Fibroblast of lung (primary cell): ENCODE measurements around the gene COL11A2. TPM values are rescaled to one million over a fixed set of nuclear protein-coding genes. Genes with fewer than 3 reads are reported as not detected.

ENCODE experiments used
- DNase-seq, 2 donors: peaks; one replicate each; pipeline versions ENCODE4 v3.0.0 to v3.0.0-alpha.2; 2010; ENCODE audit warnings: low read depth in 2 of 2
- H2AFZ ChIP-seq: 2 replicates; pipeline ENCODE4 v1.5.1; 2012; ENCODE audit warnings: low read length, control low read depth, inconsistent platforms
- H3K27ac ChIP-seq: 2 replicates; pipeline ENCODE4 v1.5.1; 2011; ENCODE audit warnings: low read length, control low read depth; ENCODE audit not compliant: insufficient read depth
- H3K27me3 ChIP-seq: 2 replicates; pipeline ENCODE4 v1.5.1; 2011; ENCODE audit warnings: mild to moderate bottlenecking, low read length; ENCODE audit not compliant: control insufficient read depth, insufficient read depth
- H3K36me3 ChIP-seq: 2 replicates; pipeline ENCODE4 v1.5.1; 2011; ENCODE audit warnings: low read length; ENCODE audit not compliant: control insufficient read depth, insufficient read depth
- H3K4me1 ChIP-seq: 2 replicates; pipeline ENCODE4 v1.5.1; 2011; ENCODE audit warnings: low read length; ENCODE audit not compliant: control insufficient read depth, insufficient read depth; ENCODE audit errors: extremely low read depth
- H3K4me2 ChIP-seq: 2 replicates; pipeline ENCODE4 v1.5.1; 2011; ENCODE audit warnings: low read length, control low read depth; ENCODE audit not compliant: insufficient read depth; ENCODE audit errors: extremely low read depth
- H3K4me3 ChIP-seq, 4 experiments: fragments of 200-600 bp in 1 of 4; sonication (generic) in 1 of 4; replicated peaks in 1 of 4; 2 replicates each; pipeline ENCODE4 v1.5.1; 2011 to 2016; ENCODE audit warnings: low read length in 4 of 4, low read depth in 3 of 4, mild to moderate bottlenecking in 3 of 4, control low read depth in 2 of 4, inconsistent platforms in 1 of 4, mixed read lengths in 1 of 4; ENCODE audit not compliant: insufficient read depth in 1 of 4; ENCODE audit errors: control extremely low read depth in 1 of 4
- H3K79me2 ChIP-seq: 2 replicates; pipeline ENCODE4 v1.5.1; 2012; ENCODE audit warnings: mild to moderate bottlenecking, low read length, inconsistent platforms; ENCODE audit not compliant: control insufficient read depth, insufficient read depth
- H3K9ac ChIP-seq: 2 replicates; pipeline ENCODE4 v1.5.1; 2011; ENCODE audit warnings: mild to moderate bottlenecking, low read length, control low read depth; ENCODE audit not compliant: insufficient read depth
- H3K9me3 ChIP-seq: 2 replicates; pipeline ENCODE4 v1.5.1; 2012; ENCODE audit warnings: low read depth, low read length; ENCODE audit not compliant: control insufficient read depth, insufficient read depth
- H4K20me1 ChIP-seq: 2 replicates; pipeline ENCODE4 v1.5.1; 2011; ENCODE audit warnings: low read length; ENCODE audit not compliant: control insufficient read depth, insufficient read depth; ENCODE audit errors: extremely low read depth
- EZH2 ChIP-seq: IDR thresholded peaks from 2 replicates; pipeline ENCODE4 v1.5.1; 2012; ENCODE audit warnings: low read length, control low read depth, mild to moderate bottlenecking; ENCODE audit errors: missing control alignments
- polyA plus RNA-seq, 2 donors: library from polyadenylated mRNA; depleted of rRNA in 1 of 2; stranded (reverse) in 1 of 2; unstranded in 1 of 2; fragments of >200 nt; gene quantifications; 2 replicates each; pipeline ENCODE4 v1.2.1, GENCODE V29; 2011 to 2012; ENCODE audit warnings: missing spikeins in 1 of 2
- total RNA-seq: library from RNA; depleted of rRNA; stranded (reverse); fragments of >200 nt; gene quantifications from 2 replicates; pipeline ENCODE4 v1.2.1, GENCODE V29; 2014
- TF ChIP-seq, protein P1 (sequence below), 2 donors: IDR thresholded peaks in 1 of 2; conservative IDR thresholded peaks in 1 of 2; 1 replicate in 1 of 2; 2 replicates in 1 of 2; pipeline ENCODE4 v1.5.1; 2011 to 2012; ENCODE audit warnings: low read length in 2 of 2, control low read depth in 1 of 2, inconsistent platforms in 1 of 2, low read depth in 1 of 2, mild to moderate bottlenecking in 1 of 2

COL11A2 gene
- total and polyA plus RNA-seq, 2 donors (not counting 1 experiment from before 2014, with no cell fraction given) = 0.17 TPM

DNA sequence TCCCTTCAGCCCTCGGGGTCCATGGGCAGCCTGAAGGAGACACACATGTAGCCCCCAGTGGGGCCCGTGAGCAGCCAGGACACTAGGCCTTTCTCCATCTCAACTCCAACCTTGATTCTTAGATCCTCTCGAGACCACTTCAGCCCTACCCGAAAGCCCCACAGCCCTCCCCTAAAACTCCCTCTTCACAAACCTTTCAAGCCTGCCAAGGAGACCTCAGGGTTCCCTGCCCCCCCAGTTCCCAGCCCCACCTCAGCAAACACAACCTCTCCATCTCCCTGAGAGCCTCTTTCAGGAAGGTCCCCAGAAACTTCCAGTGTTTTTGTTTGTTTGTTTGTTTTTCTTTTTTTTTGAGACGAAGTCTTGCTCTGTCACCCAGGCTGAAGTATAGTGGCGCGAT, 11.1 kb downstream of the COL11A2 start:
- TF ChIP-seq, protein P1, sequence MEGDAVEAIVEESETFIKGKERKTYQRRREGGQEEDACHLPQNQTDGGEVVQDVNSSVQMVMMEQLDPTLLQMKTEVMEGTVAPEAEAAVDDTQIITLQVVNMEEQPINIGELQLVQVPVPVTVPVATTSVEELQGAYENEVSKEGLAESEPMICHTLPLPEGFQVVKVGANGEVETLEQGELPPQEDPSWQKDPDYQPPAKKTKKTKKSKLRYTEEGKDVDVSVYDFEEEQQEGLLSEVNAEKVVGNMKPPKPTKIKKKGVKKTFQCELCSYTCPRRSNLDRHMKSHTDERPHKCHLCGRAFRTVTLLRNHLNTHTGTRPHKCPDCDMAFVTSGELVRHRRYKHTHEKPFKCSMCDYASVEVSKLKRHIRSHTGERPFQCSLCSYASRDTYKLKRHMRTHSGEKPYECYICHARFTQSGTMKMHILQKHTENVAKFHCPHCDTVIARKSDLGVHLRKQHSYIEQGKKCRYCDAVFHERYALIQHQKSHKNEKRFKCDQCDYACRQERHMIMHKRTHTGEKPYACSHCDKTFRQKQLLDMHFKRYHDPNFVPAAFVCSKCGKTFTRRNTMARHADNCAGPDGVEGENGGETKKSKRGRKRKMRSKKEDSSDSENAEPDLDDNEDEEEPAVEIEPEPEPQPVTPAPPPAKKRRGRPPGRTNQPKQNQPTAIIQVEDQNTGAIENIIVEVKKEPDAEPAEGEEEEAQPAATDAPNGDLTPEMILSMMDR (conservative IDR thresholded peaks at IDR 0.05 in 1 of 2, IDR thresholded peaks at IDR 0.05 in 1 of 2; ENCODE audit: low read depth in 1 of 2, low read length in 2 of 2) = no peak
- TF ChIP-seq EZH2 = no peak
- Histone ChIP-seq H3K4me1 (no peaks in the 10 kb centered on the region), H3K4me3 (no peak overlapping the region), H3K27ac (no peak overlapping the region), H4K20me1 (no peaks in the 10 kb centered on the region), H3K79me2 (no peaks in the 10 kb centered on the region), H3K27me3 (no peaks in the 10 kb centered on the region), H3K9me3 (no peaks in the 10 kb centered on the region), H2AFZ (no peak overlapping the region), H3K9ac (no peak overlapping the region), H3K36me3 (no peaks in the 10 kb centered on the region), H3K4me2 (no peak overlapping the region)
- DNase-seq = no peak

- Histone ChIP-seq H2AFZ (no peak overlapping the region), H3K27me3 (no peaks in the 10 kb centered on the region), H3K79me2 (no peaks in the 10 kb centered on the region), H3K36me3 (no peaks in the 10 kb centered on the region), H3K27ac (no peak overlapping the region), H3K4me2 (no peak overlapping the region), H3K4me1 (no peaks in the 10 kb centered on the region), H3K4me3 (no peak overlapping the region), H3K9ac (no peak overlapping the region), H3K9me3 (no peaks in the 10 kb centered on the region), H4K20me1 (no peaks in the 10 kb centered on the region)
- no peak for TF ChIP-seq EZH2
- TF ChIP-seq, protein P1 (conservative IDR thresholded peaks at IDR 0.05 in 1 of 2, IDR thresholded peaks at IDR 0.05 in 1 of 2; ENCODE audit: low read depth in 1 of 2, low read length in 2 of 2) = no peak
- no peak for DNase-seq
These were observed 13.4 kb downstream of the COL11A2 start for GRCh38 chr6:33178755-33179475.

GRCh38 chr6:33177552-33178446, 14.5 kb downstream of the COL11A2 start:
- no peak overlapping the region for H2AFZ ChIP-seq
- H3K36me3 ChIP-seq = no peaks in the 10 kb centered on the region
- H3K79me2 ChIP-seq = no peaks in the 10 kb centered on the region
- no peak overlapping the region for H3K4me2 ChIP-seq
- no peak overlapping the region for H3K27ac ChIP-seq
- TF ChIP-seq, protein P1 (conservative IDR thresholded peaks at IDR 0.05 in 1 of 2, IDR thresholded peaks at IDR 0.05 in 1 of 2; ENCODE audit: low read depth in 1 of 2, low read length in 2 of 2) = no peak
- no peak for TF ChIP-seq EZH2
- H3K4me1 ChIP-seq = no peaks in the 10 kb centered on the region
- DNase-seq = no peak
- H3K9ac ChIP-seq = no peak overlapping the region
- H3K27me3 ChIP-seq = no peaks in the 10 kb centered on the region
- H3K9me3 ChIP-seq = no peaks in the 10 kb centered on the region
- H4K20me1 ChIP-seq = no peaks in the 10 kb centered on the region
- H3K4me3 ChIP-seq = no peak overlapping the region
